Measurements from ENCODE around the gene GPR176.
"Not testable (repeated sequence)": the region's sequence is repeated elsewhere in the genome, so short reads cannot be mapped to it uniquely, and the experiment has no call there.

Gene GPR176

DNA sequence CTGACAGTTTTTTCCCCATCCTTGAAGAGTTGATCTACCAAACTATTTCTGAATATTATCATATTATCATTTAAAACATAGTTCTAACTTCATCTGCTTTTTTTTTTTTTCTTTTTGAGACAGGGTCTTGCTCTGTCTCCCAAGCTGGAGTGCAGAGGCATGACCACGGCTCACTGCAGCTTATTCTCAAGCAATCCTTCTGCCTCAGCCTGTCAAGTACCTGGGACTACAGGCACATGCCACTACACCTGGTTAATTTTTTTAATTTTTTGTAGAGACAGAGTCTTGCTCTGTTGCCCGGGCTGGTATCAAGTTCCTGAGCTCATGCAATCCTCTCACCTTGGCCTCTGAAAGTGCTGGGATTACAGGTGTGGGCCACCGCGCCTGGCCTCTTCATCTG is 15.2 kb upstream of the GPR176 start:
- DNase-seq, result no peak

DNA sequence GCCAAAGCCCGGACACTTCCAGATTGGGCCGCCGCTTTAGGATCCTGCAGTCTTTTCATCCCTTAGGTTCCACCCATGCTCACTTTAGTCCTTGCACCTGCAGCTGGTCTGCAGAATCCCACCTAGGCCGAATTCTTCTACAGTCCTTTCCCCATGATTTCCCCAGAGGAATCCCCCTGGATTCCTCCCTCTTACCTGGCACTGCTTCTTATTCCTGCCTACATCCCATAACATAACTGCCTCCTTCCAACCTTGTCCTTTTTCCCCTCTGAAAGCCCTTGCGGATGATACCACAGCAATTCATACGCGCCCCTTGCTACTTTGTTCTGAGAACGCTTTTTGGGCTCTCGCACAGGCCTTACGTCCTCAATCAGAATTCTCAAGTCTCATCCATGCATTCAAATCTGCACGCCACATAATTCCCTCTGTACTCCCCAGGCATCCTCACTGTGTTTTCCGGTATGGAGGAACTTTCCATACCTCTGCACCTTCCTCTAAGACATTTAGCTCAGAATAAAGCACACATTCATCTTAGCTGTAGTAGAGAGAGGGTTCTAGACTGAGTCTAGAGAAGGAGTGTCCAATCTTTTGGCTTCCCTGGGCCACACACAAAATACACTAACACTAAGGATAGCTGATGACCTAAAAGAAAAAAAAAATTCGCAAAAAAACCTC is 14.5 kb upstream of the GPR176 start:
- no peak for DNase-seq

DNA sequence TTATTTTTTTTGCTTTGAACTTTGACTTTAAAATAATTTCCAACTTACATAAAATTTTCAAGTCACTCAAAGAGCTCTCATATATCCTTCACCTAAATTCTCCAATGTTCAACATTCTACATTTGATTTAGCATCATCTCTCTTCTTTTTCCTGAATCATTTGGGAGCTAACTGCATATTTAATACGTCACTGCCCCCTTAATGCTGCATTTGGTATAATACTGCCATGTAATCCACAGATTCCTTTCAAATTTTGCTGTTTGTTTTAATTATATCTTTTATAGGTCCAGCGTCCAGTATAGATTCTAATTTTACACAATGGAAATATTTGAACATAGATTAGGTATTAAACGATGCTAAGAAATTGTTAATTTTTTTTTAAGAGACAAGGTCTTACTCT is 11.5 kb upstream of the GPR176 start:
- DNase-seq, result no peak

DNA sequence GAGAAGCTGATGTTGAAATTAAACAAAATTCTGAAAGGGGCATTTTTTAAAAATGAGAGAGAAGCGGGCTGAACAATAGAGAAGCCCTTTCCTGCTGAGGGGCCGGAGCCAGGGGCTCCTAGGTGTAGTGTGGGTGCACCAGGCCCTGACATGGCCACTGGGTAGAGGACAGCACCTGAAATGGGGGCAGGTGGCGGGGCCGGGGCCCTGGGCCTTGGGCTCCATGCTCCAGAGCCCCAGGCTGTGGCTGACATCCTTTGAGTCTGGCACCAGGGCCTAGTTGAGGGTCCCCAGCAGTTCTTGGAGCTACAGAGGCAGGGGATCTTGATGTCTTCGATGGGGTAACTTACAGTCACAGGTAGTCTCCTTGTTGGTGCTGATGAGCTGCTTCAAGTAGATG is 6.5 kb upstream of the GPR176 start:
- no peak for DNase-seq

DNA sequence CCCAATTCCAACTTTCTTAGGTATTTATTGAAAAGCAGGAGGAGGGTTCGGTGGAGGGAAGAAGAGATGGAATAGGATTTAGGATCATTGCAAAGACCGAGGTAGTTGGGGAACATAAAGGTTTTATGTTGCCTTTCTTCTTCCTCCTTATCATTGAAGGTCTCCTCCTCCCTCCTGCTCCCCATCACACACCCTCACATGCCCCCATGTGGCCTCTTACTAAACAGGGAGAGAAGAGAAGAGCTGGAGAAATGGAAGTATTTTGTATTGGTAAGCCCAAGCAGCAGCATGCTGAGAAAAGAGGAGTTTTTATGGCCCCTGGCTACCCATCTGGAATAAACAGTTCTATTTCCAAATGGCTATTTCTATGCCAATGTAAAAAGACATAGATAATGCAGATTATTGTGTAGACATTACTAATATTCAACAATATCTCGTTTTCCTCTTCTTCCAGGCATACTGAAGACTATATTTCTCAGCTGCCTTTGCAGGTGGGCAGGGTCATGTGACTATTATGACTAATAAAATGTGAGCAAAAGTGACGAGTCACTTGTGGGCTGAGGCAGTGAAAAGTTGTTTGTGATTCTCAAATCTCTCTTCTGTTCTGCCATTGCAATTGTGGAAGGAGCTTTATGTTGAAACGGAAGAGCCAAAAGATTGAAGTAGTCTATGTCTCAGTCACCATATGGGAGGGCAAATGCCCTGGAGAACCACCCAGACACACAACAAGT is 5.2 kb upstream of the GPR176 start:
- no peak for DNase-seq

DNA sequence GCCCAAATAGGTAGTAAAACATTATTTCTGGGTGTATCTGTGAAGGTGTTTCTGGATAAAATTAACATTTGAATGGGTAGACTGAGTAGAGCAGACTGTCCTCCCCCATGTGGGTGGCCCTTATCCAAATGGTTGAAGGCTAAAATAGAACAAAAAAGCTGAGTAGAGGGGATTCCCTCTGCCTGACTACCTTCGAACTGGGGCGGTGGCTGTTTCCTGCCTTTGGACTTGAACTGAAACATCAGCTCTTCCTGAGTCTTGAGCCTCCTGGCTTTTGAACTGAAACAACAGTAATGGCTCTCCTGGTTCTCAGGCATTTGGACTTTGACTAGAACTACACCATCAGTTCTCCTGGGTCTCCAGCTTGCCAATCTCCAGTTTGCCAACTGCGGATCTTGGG is 4.4 kb upstream of the GPR176 start:
- DNase-seq, result no peak

DNA sequence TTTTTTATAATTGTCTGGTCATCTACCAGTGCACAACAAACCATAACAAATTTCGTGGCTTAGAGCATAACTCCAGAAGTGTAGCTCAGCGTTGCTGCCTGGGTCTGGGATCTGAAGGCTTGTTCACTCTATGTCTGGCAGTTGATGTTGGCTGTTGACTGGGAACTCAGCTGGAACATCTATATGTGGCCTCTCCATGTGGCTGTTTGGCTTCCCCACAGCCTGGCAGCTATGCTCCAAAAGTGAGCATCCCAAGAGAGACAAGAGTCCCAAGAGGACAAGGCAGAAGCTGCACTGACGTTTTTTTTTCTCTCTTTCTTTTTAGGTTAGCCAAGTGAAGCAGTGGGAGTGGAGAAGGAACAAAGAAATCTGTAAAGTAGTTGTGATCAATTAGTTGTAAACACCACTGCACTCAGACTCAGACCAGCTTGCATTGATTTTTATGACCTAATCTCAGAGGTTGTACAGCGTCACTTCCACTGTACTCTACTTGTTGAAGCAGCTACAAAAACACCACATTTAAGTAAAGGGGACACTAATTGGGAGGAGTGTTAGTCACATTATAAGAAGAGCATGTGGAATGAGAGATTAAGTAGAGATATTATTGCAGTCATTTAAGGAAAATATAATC is 2.5 kb upstream of the GPR176 start:
- DNase-seq, result no peak

DNA sequence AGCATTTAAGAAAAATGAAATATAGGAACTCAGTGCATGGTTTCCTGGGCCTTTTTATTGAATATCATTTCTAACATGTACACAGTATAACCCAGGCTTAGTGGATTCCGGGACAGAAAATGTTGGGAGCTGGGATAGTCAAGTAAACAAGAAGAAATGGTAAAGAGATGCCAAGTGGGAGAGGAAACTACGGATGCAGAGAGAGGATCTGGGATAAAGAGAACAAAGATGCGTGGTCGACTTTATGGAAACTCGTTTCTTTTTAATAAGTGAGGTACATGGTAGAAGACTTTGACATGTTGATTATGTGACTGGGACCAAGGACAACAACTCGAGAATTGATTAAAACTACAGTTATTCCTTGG is 1.2 kb upstream of the GPR176 start:
- DNase-seq, result no peak

DNA sequence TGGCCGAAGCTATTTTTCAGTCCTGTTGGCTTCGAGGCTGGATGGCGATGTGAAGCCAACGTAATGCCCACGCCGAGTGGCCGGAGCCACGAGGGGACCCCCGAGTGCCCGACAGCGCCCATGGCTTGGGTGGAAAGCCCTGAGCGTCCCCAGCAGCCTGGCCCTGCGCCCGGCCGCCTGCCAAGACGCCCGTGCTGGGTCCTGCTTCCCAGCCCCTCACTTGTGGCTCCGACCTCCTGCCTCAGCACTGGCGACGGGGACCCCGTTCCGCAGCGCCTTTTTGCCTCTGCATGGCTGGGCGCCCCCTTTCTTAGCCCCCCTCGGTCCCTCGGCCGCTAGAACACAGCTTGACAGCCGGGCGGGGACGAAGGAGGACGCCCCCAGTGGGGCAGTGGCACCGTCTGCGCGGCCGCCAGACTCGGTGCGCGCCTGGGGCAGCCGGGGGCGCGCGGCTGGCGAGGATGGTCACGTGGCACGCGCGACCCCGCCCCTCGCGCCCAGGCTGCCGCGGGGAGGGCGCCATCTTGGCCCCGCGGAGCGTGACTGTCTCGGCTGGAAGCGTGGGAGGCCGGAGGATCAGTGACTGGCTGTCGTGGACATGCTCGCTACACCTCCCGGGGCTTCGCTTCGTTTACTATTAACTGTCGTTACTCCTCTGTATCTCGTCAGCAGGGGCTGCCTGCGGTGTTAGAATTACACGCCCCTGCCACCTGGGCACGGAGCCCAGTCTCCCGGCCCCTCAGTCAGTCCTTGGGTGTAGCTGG is 626 bp upstream of the GPR176 start:
- DNase-seq, result peak; percentile 71

DNA sequence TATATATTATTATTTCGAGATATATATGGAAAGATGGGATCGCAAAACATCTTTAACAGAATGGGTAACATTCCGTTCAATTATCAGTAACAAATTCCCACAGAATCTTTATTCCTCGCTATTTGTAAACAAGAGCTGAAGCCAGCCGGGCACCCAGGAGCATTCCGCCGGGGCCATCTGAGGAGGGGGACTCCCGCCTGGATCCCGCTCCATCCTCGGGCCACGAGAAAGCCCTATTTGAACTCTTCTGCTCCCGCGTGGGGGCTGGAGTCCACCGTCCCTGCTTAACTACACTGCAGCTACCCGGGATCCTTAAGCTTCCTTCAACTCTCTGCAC is 687 bp downstream of the GPR176 start:
- DNase-seq, result no peak

DNA sequence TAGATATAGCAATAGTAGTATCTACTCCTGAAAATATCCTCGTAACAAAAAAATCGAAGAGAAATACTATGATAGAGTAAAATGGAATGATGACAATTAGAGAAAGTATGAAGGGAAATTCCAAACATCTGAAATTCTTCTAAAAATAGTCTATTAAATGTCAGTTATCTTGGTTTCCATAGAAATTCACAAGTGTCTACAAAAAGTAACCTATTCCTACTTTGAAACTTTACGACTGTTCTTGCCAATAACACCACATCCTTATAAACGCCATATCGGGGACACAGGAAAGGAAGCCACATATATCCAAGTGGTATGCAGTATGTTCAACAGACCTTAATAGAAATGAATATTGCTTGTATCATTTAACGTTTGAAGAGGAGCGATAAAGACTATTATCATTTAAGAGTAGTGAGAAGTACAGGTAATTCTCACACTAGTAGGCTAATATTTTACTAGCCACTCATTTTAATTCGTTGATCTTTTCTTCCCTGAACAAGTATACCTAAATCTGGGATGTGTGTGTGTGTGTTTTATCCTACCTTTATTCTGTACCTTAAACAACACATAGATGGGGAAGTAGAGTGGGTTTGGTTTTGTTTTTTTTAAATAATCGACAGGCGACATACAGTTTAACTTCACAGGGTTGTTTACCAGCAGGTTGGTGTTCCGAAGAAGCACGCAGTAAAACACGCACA is 1.2 kb downstream of the GPR176 start:
- DNase-seq, result no peak

DNA sequence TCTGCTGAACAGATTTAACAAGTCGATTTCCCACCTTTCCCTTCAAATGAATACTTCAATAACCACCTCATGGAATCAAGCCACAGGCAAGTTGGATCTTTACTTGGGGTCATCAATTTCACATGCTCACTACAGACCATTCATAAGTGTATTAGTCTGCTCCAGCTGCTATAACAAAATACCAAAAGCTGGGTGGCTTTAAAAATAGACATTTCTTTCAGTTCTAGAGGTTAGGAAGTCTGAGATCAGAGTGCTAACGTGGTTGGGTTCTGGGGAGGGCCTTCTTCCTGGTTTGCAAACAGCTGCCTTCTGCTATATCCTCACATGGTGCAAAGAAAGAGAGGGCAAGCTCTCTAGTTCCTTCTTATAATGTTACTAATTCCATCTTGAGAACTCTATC is 5.1 kb downstream of the GPR176 start:
- DNase-seq, result no peak

DNA sequence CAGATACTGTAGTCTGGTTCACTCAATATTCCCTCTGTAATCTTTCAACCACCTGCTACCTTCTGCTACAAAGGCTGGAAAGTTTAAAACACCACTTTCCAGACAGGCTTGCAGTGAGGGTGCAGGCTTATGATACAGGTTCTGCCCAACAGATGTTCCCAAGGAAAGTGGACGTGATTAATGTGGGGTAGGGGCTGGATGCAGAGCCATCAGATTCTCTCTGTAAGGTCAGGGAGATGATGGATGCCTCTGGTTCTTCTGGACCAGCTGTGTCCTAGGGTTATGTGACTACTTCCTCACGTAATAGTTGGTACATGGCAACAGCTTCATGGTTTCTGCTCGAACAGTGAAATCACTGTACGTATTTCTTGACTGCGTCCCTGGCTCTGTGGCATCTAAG is 11.1 kb downstream of the GPR176 start:
- no peak for DNase-seq

DNA sequence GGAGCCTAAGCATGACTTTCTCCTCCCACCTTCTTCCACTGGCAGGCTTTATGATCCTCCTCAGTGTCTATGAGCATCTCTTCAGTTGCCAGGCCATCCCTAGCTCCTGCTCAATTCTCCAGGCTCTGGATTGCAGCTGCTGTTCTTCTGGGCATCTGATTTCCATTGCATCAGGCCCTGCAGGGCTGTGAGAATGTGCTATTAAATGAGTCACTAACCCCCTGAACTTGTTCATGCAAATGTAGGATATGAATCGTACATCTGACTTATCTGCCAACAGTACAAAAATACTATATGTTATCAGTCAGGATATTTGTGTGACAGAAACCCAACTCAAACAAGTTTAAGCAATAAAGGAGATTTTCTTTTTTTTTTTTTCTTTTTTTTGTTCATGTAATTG is 11.9 kb downstream of the GPR176 start:
- DNase-seq, result no peak

DNA sequence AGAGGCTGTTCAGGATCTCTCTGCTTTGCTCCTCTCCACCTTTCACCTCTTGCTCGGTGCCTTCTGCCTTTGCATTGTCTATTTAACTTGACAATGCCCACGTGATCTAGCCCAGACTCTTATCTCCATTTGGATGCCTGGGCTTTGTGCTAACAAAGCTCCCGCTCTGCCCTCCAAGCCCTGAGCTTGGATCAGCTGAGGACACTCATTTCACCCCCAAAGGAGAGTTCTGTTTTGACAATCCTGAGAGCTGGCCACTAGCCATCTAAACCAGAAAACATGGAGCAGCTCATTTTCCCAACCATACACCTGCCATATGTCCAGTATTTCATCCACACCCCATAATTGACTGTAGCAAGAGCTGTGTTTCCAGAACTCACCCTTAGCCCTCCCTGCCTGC is 12.8 kb downstream of the GPR176 start:
- no peak for DNase-seq

DNA sequence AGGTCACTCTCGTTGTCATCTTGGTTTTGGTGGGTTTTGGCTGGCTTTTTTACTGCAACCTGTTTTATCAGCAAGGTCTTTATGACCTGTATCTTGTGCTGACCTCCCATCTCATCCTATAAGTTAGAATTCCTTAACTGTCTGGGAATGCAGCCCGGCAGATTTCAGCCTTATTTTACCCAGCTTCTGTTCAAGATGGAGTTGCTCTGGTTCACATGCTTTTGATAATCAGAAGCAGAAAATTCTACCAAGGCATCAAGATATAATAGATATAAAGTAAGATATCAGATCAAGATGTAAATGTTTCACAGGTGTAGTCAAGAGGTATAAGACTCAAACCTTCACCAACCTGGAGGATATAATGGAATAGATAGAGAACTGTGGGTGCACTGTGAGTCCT is 16.0 kb downstream of the GPR176 start:
- no peak for DNase-seq

DNA sequence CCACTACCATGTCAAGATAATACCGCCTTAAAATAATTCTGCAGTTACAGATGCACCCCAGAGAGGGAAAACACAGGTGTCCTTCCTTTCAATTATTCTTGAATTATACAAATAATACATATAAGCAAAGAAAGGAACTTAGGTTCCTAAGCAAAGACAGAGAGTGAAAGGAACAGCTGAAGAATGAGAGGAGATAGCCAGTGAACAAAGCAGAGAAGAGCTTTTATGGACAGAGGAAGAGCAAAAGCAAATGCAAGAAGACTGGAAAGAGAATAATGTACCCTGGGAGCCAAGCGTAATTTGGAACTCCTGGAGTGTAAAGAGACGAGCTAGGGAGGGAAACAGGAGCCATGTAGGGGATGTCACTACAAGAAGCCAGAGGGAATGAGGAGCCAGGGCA is 21.7 kb downstream of the GPR176 start:
- no peak for DNase-seq

DNA sequence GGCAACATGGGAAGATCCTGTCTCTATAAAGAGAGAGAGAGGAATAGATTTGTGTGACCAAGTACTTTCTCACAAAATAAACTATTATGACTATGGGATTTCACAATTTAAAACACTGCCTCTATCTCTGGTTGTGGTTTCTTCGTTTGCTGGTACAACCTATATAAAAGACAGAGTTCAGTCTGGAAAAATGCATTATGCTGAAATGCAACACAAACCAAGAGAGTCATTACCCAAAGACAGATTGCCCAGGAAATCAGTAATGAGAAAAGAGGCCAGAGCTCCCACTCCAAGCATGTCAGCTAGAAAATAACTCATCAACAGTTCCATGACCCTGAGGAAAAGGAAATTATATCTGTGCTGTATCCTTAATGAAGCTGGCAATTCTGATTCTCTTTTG is 23.2 kb downstream of the GPR176 start:
- DNase-seq, result no peak

DNA sequence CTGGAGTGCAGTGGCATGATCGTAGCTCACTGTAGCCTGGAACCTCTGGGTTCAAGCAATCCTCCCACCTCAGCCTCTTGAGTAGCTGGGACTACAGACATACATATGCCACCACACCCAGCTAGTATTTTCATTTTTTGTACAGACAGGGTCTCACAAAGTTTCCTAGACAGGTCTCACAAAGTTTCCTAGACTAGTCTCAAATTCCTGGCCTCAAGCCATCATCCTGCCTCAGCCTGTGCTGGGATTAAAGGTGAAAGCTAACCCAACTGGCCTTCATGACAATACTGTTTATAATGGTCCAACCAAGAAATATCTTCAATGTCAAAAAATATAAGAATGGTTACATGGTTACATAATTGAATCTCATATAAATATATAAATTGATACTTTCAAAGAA is 24.0 kb downstream of the GPR176 start:
- no peak for DNase-seq

DNA sequence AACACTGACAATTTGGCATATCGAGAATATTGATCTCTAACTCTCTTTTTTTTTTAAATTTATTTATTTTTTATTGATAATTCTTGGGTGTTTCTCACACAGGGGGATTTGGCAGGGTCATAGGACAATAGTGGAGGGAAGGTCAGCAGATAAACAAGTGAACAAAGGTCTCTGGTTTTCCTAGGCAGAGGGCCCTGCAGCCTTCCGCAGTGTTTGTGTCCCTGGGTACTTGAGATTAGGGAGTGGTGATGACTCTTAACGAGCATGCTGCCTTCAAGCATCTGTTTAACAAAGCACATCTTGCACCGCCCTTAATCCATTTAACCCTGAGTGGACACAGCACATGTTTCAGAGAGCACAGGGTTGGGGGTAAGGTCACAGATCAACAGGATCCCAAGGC is 27.0 kb downstream of the GPR176 start:
- DNase-seq, result not testable (repeated sequence)

DNA sequence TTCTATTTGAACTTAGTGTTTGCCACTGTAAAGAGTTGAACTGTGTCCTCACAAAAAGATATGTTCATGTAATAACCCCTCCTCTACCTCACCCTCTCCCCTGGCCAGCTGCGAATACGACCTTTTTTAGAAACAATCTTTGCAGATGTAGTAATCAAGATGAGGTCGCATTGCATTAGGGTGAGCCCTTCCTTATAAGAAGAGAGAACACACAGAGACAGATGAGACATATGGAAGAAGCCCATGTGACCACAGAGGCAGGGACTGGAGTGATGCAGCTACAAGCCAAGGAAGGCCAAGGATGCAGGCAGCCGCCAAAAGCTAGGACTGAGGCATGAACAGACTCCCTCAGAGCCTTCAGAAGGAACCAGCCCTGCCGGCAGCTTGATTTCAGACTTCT is 27.6 kb downstream of the GPR176 start:
- DNase-seq, result no peak

DNA sequence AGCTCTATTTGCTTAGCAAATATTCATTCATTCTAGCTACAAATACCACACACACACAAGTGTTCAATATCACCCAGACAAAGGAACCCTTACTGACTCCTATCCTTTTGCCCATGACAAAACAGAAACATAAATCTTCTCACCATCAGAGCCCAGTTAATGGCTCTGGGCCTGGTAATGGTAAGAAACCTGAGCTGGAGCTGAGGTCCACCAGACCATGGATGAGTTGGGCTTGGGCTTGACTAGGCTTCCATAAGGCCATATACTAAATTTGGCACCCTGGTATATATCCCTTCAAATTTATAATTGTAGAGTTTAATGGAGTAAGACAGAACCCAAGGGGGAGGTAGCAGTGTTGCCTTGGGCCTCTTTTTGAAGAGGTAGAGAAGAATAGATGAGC is 29.4 kb downstream of the GPR176 start:
- no peak for DNase-seq

DNA sequence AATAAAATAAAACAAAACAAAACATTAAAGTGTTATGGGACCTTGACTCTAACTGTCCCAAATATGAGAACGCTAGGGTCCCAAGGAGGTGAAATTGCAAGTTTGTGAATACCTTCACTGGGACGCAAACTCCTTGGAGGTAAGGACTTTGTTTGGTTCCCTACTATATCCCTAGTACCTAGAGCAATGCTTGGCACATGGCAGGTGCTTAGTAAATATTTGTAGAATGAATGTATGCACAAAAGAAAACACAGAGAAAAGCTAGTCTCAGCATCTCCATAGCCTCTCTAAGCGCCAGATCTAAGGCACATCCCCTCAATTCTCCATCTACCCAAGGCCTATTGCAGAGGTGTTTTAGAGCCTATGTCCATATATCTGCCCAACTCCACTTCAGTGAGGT is 30.5 kb downstream of the GPR176 start:
- DNase-seq, result no peak
